8988T (cell line): ENCODE data around the gene DAPK2.
"Not testable (repeated sequence)": the region's sequence is repeated elsewhere in the genome, so short reads cannot be mapped to it uniquely, and the experiment has no call there.

Experiments used
- DNase-seq: peaks from one replicate; pipeline ENCODE4 v3.0.0; 2011

DAPK2 gene

DNA sequence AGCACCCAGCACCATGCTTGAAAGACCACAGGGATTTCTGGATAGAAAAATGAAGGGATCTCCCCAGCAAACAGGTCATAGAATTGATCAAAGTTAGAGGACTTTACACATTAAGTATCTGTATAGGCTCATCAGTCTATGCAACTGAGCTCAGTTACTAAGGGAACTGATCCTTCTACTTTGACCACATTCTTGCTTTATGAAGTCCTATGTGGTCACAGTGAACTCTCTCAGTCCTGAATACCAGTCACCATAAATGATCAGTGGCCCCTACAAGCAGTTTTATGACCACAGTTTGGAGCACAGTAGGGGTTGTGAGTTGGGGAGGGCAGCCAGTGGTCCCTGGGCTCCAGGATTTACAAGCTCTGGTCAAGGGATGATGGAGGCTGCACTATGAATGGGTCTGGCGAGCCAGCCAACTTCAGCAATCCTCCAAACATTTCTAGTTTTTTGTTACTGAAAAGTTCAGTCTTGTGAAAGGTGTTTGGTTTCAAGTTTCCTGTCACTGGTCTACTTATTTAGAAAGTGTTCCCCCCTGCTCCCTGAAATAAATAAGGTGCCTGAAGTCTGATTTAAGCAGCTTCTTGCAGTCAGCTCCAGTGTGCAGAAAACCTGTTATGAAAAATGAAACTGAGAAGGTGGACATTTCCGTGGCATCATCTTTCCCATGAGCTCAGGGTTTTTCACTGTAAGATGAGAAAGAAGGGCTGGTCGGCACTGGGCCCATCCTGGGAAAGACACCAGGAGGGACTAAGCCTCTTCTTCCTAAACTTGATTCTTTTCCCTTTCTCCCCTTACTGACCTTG, 75.5 kb downstream of the DAPK2 start:
- no peak for DNase-seq

DNA sequence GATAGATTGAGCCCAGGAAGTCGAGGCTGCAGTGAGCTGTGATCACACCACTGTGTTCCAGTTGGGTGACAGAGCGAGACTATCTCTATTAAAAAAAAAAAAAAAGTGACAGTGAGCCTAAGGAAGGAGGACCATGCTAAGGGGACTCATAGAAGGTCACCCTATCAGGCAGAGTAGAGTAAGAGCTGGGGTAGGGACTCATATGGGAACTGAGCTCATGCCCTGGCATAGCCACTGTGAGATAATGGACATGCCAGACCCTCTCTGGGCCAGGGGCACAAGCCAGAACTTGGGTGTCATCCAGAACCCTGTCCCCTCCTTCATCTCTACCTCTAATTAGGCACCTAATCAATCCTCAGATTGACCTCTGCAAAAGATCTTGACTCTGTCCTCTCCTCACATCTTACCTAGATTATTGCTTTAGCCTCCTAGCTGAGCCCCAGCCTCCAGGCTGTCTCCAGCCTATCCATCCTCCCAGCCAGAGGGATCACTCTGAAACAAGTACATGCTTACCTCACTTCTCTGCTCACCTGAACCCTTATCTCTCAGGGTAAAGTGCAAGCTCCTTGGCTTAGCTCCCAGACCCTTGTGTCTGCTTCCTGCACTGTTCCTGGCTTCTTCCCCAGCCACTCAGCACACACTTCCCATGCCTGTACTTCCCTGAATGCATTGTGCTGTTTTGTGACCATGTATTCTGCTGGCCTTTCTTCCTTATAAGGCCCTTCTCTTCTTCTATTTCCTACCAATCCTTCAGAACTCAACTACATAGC, 76.4 kb downstream of the DAPK2 start:
- no peak for DNase-seq

DNA sequence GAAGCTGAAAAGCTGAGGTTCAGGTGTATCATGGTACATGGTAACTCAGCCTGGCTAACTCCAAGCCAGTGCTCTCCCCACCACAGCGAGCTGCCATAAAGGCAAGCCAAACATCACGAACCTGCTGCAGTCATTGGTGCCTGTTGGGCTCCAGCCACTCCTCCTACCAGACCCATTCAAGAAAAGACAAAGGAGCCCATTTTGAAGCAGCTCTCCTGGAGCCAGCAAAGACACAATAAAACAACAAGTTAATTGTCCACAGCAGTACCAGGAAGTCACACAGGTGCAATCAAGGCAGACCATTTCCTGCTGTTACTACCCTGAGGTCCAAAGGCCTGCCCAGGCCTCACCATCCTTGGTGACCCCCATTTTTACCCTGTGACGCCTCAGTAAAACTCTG, 77.6 kb downstream of the DAPK2 start:
- DNase-seq = no peak

DNA sequence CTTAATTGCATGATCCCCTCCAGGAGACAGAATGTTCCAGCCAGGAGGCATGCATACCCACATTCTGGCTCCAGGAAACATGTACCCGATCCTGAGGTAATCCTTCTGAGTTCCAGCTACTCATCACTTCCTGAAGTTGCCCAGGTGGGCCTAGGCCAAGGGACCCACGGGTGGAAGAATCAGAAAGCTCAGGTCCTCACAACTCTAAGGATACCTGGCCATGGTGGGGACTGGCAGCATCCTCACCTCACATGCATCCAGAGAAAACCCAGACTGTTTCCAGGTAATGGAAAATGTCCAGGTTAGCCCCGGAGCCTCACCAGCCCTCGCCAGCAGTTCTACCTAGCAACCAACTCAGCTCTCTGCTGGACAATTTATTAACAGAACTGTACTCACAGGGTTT, 78.2 kb downstream of the DAPK2 start:
- no peak for DNase-seq

DNA sequence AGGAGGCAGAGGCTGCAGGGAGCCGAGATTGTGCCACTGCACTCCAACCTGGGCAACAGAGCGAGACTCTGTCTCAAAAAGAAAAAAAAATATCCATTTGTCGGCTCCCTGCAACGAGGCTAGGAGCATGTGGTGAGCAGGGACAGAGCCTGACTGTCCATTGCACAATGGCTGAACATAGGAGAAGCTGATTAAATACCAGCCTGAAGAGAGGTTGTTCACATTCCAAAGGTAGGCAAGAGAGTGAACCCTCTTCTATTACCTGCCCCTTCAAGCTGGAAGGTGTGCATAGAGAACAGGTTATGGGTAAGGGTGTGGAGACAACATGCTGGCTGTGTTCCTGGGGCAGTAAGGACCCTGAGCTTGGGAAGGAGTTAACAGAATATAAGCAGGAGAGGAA, 78.7 kb downstream of the DAPK2 start:
- DNase-seq = no peak

DNA sequence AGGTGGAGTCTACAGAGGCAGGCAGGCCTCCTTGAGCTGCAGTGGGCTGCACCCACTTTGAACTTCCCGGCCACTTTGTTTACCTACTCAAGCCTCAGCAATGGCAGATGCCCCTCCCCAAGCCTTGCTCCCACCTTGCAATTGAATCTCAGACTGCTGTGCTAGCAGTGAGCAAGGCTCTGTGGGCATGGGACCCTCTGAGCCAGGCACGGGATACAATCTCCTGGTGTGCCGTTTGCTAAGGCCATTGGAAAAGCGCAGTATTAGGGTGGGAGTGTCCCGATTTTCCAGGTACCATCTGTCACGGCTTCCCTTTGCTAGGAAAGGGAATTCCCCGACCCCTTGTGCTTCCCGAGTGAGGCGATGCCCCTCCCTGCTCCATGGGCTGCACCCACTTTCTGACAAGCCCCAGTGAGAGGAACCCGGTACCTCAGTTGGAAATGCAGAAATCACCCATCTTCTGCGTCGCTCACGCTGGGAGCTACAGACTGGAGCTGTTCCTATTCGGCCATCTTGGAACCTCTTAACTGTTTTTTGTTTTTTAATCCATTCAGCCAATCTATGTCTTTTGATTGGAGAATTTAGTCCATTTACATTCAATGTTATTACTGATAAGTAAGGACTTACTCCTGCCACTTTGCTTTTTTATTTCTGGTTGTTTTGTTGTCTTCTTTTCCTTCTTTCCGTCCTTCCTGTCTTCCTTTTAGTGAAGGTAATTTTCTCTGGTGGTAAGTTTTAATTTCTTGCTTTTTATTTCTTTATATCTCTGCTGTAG, 83.2 kb downstream of the DAPK2 start:
- not testable (repeated sequence) for DNase-seq

DNA sequence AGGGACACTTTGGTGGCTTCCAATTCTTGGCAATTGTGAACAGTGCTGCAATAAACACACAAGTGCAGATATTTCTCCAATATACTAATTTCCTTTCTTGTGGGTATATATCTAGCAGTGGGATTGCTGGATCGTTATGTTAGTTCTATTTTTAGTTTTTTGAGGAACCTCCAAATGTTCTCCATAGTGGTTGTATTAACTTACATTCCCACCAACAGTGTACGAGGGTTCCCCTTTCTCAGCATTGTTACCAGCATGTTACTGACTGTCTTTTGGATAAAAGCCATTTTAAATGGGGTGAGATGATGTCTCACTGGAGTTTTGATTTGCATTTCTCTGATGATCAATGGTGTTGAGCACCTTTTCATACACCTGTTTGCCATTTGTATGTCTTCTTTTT, 92.8 kb downstream of the DAPK2 start:
- DNase-seq = no peak

DNA sequence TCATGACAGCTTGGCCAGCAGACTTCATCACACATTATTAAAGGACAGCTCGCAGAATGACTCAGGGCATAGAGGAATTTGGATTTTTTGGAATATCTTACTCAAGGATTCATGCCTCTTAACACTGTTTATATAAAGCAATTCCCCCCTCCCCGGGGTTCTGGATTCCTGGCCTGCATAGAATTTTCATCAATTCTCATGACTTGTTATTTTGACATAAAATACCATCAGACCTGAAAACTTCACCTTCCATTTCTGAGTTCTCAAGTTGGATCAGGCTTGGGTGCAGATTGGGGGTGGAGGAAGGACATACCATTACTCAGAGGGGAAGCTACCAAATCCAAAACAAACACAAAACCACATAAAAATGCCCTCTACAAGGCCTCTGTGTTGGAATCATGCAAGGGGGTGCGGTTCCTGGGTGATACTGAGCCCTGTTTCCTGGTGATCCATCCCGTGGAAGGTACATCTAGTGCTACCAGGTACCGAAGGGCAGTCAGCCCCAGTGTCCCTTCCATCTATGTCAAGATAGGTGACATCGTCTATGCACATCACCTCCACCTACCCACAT, 95.3 kb downstream of the DAPK2 start:
- DNase-seq = no peak

DNA sequence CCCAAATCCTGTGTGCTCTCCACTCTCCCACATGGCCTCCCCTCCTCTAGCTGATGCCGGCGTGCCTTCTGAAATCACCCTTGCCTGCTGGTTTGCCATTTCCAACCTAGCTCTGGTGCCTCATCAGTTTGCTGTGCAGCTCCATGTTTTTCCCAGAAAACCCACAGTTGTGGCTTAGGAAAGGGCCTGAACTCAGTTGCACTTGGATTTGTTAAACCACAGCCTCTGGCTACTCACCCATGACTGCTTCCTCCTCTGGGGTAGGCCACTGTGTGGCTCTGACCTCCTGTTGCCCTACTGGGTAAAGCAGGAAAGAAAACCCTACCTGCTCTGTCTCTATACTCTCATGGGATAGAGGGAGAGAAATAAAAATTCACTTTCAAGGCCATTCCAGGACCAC, 97.3 kb downstream of the DAPK2 start:
- DNase-seq = no peak

DNA sequence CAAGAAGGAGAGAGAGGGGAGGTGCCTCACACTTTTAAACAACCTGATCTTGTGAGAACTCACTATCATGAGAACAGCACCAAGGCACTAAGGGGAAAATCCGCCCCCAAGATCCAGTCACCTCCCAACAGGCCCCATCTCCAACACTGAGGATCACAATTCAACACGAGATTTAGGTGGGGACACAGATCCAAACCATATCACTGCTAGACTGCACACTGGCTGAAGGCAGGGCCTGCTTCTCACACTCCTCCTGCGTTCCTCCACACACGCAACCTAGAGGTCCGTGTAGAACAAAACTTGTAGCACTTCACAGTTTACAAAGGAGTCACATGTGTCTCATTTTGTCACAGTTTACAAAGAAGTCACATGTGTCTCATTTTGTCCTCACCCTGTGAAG, 97.8 kb downstream of the DAPK2 start:
- DNase-seq = no peak

DNA sequence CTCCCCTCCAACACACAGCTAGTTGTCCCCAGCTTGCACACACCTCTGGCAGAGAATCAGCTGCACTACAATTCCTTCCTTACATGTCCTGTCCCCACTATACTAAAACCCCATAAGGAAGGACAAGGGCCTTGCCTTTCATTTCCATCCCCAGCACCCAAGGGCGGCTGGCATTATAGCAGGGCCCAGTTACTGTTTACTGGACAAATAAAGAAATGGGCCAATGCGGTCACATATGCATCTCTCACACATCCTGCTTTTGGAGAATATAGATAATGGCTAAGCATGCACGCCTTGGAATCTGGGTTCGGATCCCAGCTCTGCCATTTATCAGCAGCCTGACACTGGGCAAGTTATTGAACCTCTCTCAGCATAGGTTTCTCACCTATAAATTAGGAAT, 99.1 kb downstream of the DAPK2 start:
- DNase-seq = no peak

DNA sequence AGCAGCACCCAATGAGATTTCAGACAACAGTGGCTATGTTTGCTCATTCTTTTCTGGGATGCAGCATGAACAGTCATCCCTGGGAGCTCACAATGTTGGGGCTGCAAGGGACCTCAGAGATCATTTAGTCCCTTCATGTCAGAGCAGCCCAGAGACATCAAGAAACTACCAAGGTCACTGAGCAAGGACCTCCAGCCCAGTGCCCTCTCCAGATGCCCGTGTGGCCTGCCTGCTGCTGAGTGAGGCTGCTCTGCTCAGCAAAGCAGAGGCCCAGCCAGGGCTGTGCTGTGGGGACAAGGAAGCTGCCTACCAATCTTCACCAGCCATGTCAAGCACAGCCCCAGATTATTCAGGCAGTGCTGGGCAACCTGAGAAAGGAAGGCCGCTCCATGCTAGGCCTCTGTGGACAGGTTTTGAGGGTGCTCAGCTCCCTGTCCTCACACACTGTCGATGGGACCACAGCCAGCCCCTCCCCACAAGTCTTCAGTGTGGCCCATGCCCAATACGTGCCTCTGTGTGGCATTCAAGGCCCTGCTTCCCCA, 99.7 kb downstream of the DAPK2 start:
- no peak for DNase-seq

DNA sequence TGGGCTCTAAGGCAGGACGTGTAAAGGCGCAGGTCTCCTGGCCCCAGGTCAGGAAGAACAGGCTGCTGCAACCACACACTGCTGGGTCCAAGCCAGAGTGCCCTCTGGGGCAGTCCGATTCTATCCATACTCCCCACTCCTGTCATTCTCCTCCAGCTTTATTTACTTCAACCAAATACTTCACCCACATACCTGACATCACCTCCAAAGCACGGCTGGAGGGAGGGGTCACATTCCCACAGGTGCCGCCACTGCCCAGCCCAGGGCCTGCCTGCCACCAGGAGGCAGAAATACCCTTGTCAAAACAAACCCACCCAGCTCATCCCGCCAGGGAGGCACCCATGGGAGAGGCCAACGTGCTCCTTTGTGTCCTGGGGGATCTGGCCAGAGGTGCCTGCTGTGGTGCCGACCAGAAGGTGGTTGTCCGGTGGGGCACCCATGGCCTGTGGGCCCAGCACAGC, 100.4 kb downstream of the DAPK2 start:
- DNase-seq = no peak

DNA sequence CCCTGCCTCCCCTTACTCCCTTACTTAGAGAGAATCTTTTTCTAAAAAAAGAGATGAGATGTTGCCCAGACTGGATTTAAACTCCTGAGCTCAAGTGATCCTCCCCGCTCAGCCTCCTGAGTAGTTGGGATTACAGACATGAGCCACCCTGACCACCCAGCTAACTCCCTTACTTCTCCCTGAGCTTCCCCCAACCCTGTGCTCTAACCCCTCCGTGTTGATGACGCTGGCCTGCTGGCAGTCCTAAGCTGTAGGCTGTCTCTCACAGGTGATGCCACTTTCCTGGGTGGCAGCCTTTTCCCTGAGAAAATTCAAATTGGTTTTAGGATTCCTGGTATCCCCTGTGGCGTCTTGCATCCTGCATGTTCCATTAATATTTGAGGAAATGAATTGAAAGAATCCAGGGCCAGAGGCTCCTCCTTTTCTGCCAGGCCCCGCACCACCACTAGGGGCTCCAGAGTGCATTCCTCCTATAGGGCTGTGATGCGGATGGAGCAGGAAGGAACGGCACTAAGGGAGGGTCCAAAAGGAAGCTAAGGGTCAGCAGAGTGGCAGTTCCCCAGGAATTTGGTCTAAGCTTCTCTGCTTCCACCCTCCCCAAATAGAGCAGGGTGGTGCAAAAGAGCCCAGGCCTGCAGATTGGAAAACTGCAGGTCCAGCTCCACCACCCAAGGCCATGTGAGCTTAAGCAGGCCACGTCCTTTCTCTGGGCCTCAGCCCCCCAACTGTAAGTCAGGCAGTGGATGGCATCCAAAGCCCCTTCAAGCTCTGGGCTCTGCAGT, 101.1 kb downstream of the DAPK2 start:
- DNase-seq = peak; percentile 39

DNA sequence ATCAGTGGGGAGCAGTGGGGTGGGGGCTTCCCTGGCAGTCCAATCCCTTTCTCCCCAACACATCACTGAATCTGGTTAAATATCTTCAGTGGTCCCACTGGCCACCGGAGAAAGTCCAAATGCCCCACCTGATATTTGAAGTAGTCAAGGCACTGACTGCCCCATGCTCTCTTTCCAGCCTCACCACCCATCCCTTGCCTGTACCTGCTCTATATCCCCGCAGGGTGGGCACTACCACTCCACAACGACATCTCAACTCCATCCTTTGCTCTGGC, 101.7 kb downstream of the DAPK2 start:
- no peak for DNase-seq

DNA sequence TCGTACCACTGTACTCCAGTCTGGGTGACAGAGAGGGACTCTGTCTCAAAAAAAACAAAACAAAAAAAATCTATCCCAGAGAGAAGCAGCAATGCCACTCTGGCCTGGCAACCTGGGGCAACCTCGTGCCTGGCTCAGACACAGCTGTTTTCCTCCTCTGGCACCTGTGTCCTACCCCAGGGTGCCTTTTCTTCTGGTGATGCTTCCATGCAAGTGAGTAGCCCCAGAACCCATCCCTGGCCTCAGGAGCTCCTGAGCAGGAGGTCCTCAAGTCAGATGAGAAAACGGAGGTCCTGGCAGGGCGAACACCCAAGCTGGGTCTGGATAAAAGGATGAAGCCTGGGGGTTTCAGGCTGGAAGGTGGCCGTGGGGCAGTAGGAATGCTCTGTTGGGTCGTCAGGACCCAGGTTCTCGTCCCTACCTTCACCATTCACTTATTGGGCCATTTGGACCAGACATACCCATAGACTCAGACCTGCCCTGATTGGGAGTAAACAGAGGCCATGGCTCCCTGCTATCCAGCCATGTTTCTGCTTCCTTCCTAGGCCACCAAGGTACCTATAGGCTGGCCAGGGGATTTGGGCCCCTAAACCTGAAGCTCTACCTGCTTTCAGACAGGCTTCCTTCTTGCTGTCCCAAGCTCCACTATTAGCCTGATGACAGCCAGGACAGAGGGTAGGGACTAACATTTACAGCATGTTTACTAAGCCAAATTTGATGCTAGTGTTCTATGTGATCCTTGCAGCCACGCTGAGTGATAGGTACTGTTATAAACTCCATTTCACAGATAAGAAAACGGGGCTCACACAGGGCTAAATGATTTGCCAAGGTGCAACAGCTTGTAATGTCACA, 102.2 kb downstream of the DAPK2 start:
- no peak for DNase-seq

DNA sequence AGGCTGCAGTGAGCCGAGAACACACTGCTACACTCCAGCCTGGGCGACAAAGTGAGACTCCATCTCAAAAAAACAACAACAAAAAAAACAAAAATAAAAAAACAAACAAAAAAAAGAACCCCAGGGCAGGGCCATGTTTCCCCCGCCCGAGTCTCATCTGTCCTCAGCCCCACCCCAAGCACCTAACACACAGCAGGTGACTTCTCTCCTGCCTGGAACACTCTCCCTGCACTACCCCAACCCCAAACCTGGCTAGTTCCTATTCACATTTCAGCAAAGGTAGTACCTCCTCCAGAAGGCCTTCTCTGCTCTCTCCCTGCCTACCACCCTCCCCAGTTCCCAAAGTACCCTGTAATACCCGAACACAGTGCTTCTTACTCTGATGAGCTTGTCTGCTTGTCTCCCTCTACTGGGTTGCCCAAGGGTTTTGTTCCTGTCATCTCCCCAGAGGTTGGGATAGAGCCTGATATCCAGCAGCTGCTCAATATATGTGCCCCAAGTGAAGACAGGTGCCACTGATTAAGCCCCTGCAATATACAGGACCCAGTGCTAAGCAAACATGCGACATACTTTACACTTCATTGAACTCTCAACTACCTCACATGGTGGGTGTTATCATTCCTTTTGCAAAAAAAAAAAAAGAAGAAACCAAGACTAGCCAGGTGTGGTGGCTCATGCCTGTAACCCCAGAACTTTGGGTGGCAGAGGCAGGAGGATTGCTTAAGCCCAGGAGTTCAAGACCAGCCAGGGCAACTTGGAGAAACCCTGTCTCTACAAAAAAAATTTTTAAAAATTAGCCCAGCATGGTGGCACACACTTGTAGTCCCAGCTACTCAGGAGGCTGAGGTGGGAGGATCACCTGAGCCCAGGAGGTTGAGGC, 103.6 kb downstream of the DAPK2 start:
- DNase-seq = no peak

DNA sequence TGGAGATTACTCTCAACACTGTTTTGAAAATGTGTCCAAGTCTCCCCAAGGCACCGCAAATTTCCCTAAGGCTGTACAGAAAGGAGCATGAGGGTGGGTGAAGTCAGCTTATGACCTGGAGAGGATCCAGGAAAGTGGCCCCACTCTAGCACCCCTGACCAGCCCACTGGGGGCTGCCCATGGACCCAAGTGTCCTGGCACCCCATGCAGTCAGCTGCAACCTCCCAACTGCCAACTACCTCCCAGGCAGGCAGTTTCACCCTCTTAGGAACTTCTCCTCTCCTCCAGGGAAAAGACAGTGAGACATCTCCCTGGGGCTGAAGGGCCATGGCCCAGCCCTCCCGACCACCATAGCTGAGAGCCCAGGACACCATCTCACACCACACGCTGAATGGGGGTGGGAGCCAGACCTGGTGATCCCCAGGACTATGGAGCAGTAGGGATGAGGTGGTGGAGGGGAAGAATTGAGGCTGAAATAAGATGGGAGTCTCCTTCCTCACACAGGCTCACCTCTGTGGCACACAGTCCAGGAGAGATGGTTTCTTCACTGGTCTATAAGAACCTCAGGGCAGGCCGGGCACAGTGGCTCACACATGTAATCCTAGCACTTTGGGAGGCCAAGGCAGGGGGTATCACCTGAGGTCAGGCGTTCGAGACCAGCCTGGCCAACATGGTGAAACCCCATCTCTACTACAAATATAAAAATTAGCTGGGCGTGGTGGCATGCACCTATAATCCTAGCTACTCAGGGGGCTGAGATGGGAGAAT, 104.4 kb downstream of the DAPK2 start:
- no peak for DNase-seq

DNA sequence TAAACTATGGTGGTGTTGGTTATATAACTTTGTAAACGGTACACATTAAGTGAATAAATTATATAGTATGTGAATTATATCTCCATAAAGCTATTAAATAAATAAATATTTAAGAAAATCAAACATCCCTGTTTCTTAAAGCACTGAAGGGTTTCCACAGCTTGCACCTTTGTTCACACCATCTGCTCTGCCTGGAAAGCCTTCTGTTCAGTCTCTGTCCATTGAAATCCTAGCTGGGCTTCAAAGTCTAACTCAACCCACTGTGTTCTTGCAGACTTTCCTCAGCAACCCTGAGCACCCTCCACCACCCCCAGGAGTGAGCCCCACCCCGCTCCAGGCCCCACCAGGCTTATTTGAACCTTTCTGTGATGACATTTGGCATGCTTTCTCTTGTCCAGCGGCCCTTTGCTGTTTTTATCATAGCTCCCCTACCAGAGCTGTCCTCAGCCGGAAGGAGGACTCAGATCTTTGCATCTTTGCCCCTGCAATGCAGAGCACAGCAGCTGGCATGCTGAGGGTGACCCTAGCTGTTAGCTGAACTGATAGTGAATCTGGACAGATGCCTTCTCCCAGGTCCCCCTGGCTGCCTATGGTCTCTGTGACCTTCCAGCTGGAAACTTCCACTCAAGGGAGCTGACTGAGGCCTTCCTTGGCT, 105.2 kb downstream of the DAPK2 start:
- DNase-seq = no peak
